Astrocyte of the hippocampus (primary cell): ENCODE data around the gene FNBP1L.

Source experiments
- DNase-seq: peaks from one replicate; pipeline ENCODE4 v3.0.0; 2011; ENCODE audit warnings: low read depth, low spot score

Gene FNBP1L

GRCh38 chr1:93531193-93531592 lies 83.3 kb downstream of the FNBP1L start:
- DNase-seq = no peak

- DNase-seq = no peak
Observed at GRCh38 chr1:93532780-93533378, 85.0 kb downstream of the FNBP1L start.

DNA sequence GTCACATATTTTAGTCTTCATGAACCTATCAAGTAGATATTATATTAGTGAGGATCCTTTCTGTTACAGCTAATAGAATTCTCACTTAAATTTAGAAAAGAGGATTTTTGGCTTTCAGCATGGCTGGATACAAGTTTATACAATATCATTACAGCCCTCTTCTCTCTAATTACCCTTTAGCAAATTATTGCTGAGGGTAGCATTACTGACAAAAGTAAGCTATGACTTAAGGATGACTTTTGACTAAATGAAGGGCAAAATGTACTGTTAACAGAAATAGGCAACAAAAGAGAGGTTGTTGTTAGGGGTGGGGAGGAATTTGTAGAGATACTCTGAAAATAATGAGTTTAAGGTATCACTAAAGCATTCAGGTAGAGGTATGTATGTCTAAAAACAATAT lies 85.8 kb downstream of the FNBP1L start:
- no peak for DNase-seq

DNA sequence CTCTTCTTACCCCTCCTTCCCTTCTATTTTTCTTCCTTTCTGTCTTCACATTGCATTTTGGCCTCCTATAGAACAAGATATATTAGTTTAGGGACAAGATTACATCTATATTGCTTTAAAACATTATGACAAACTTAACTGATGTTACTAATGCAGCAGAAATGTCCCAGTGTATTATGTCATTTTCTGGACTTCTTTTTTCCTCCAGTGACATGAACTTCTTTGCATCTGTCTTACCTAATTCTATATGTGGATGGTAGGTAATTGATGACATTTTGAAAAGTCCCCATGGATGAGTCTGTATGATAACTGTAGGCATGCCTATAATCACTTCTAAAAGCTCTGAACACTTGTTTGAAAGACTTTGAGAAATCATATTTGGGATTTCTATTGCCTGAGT lies 89.5 kb downstream of the FNBP1L start:
- no peak for DNase-seq

DNA sequence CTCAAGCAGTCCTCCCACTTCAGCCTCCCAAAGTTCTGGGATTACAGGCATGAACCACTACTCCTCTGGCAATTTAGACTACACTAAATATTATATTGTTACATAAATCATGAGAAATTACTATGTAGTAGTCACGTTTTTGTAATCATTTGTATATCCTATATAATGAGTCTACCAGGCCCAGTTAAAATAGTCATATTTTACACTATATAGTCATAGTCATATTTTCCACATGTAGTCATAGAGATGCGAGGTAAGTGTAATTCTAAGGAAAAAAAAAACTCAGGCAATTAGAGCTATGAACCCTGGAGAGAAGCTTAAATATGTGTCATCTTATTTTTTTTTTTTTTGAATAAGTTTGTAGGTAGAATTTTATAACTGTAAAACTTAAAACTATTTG lies 90.0 kb downstream of the FNBP1L start:
- no peak for DNase-seq

DNA sequence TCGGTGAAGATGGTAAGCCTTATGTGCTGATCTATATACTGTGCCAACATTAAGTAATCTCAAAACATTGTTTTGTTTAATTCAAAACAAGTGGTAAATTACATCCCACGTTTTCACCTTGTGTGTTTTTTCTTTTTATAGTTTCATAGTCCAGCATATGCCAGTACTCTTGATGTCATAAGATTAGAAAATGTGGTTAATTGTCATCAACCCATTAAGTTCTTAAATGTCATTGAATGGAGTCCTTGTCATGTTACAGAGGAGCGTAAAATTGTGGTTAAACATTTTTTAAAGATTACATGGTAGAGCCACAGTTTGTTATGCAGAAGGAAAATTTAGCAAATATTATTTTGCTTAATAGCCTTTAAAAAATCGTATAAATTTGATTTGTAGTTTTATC lies 93.1 kb downstream of the FNBP1L start:
- no peak for DNase-seq

DNA sequence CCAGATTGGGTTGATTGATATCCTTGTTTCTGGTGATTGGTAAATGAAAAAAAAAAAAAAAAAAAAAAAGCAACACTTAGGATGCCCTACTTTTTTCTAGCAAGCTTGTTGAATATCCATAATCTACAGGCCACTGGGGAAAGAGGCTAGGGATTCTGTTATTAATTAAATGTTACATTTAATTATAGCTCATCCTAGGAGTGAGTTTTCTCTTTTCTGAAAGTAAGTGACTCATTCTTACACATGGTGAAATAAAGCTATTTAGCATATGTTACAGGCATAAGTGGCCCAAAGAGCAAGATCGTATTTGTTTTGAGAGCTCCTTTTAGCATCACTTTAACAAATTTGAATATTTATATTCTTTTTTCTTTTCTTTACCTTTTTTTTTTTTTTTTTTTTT lies 94.5 kb downstream of the FNBP1L start:
- no peak for DNase-seq

DNA sequence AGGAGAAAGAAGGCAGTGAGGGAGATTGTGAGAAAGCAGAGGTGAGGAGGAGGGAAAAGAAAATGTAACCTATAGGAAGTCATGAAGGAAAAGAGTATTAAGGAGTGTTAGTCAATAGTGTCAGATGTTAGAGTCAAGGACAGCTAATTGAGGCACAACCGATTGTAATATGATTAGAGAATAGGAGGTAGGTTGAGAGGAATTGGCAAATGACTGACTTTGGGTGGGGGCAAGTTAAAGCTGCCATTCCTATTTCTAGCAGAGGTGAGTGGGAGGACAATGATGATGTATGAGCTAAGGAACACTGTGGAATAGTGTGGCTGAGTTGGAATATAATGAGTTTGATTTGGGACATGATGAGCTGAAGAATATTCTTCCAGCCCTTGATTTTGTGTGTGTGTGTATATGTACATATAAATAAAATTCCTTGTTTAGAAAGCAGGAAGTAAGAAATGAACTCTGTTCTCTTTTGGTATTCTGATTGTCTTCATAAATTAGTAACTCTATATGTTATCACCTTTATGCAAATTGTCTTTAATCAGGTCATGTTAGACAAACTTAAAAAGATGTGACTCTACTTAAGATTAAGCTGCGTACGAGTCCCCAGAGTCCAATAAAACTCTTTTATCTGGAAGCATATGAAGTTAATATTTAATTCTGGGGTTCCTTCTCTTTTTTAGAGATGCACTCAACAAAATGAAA lies 98.4 kb downstream of the FNBP1L start:
- DNase-seq = no peak

GRCh38 chr1:93549131-93549530 lies 101.2 kb downstream of the FNBP1L start:
- no peak for DNase-seq

- DNase-seq = no peak
Observed at GRCh38 chr1:93549811-93550210, 101.9 kb downstream of the FNBP1L start.

GRCh38 chr1:93552741-93553455 lies 105.0 kb downstream of the FNBP1L start:
- peak; percentile 55 for DNase-seq

DNA sequence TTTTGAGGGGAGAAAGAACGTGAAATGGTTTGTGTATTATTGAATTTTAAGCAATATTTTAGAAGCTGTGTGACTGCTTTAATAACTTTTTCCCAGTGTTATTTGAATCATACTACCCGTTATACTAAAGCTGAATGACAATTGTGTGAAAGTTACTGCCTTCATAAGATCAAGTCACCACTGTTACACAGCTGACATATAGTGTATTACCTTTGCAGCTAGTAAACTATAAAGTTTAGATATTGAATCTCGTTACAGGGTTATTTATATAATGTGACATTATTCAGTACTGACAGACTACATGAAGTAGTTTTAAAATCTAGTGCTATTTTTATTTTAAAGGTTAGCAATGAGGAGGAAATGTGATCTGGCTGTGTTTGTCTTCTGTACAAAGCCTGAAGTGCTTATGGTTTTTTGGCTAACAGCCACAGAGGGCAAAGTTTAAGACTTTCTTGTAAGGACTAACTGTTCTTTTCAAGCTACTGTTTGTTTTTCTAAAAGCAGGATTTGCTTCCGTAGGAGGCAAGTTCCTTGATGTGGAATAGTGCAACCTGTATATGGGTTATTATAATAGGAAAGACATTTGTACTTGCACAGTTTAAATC lies 106.1 kb downstream of the FNBP1L start:
- DNase-seq = peak; percentile 28

- DNase-seq = no peak
Observed at GRCh38 chr1:93554883-93555872, 107.3 kb downstream of the FNBP1L start.

- DNase-seq = no peak
Observed at GRCh38 chr1:93556291-93556690, 108.4 kb downstream of the FNBP1L start.

- DNase-seq = no peak
Observed at GRCh38 chr1:93559045-93559444, 111.1 kb downstream of the FNBP1L start.

- DNase-seq = no peak
Observed at GRCh38 chr1:93559695-93560094, 111.8 kb downstream of the FNBP1L start.

- DNase-seq = no peak
Observed at GRCh38 chr1:93565496-93566206, 117.7 kb downstream of the FNBP1L start.

GRCh38 chr1:93566227-93566626 lies 118.3 kb downstream of the FNBP1L start:
- no peak for DNase-seq

DNA sequence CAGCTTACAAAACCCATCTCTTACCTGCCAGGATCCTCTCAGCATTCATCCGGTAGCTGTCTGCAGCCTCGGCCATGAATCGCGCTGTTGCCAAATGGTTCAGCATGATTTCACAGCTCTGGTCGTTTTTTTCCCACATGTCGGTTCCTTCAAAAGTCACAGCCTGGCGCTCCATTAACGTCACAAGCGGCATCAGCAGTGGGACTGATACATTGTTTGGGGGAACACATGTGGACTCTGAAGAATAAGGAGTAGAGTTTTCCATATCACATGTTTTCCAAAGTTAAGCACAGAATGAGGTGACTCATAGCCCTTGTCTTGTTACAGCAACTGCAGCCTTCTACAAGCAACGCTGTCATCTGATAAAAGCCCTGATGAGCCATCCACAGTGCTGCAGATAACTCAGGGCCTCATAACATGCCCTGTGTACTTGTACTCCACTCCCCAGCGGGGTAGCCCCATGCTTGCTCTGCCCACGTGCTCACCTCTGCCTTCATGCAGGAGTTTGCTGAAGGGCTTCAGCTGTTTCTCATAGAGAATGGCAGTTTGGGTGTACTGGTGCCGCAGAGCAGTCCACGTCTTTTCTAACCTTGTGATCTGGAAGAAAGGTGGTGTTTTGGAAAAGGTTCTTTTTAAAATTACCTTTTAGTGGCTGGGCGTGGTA lies 119.5 kb downstream of the FNBP1L start:
- peak; percentile 68 for DNase-seq

- no peak for DNase-seq
Observed at GRCh38 chr1:93569489-93569888, 121.6 kb downstream of the FNBP1L start.
